Measurements from ENCODE around the gene ZCCHC7.

- TF ChIP-seq CTCF (IDR thresholded peaks at IDR 0.05; ENCODE audit: low read depth, low read length, poor library complexity, severe bottlenecking) (peak; percentile 56), EZH2phosphoT487 (IDR thresholded peaks at IDR 0.05; ENCODE audit: borderline replicate concordance, low read length) (no peak)
Measured at GRCh38 chr9:37309136-37309535, 188.8 kb downstream of the ZCCHC7 start.
